GM23338 (cell line): Measurements from ENCODE around the gene SLC37A4. TPM values are rescaled to one million over a fixed set of nuclear protein-coding genes. Genes with fewer than 3 reads are reported as not detected.

Source experiments
- ATAC-seq: fragments of 200-7000 bp; cut with Tn5 transposase; 3 replicates; pipeline ENCODE4 v1.9.1; 2020
- DNase-seq: peaks from one replicate; pipeline ENCODE4 v3.0.0-alpha.2; 2015; ENCODE audit warnings: low spot score
- H2AFZ ChIP-seq: fragments of 200-600 bp; sonication (generic); 2 replicates; pipeline ENCODE4 v1.8.0; 2016; ENCODE audit warnings: antibody characterized with exemption, mild to moderate bottlenecking, moderate library complexity
- H3F3A ChIP-seq: fragments of 200-600 bp; sonication (generic); replicated peaks from 2 replicates; pipeline ENCODE4 v1.8.0; 2017; ENCODE audit warnings: antibody characterized with exemption, mixed run types, low read depth
- H3K27ac ChIP-seq: fragments of 200-600 bp; sonication (generic); 2 replicates; pipeline ENCODE4 v1.6.1; 2016; ENCODE audit warnings: low read depth
- H3K27me3 ChIP-seq: fragments of 200-600 bp; sonication (generic); 2 replicates; pipeline ENCODE4 v1.8.0; 2016; ENCODE audit warnings: mild to moderate bottlenecking, mixed run types, moderate library complexity; ENCODE audit not compliant: insufficient read depth
- H3K36me3 ChIP-seq: fragments of 200-600 bp; sonication (generic); 2 replicates; pipeline ENCODE4 v1.8.0; 2016; ENCODE audit warnings: mild to moderate bottlenecking; ENCODE audit not compliant: insufficient read depth
- H3K4me1 ChIP-seq: fragments of 200-600 bp; sonication (generic); 2 replicates; pipeline ENCODE4 v1.8.0; 2016; ENCODE audit warnings: mild to moderate bottlenecking, moderate library complexity; ENCODE audit not compliant: insufficient read depth
- H3K4me2 ChIP-seq: fragments of 200-600 bp; sonication (generic); 2 replicates; pipeline ENCODE4 v1.7.1; 2017; ENCODE audit warnings: mixed run types
- H3K4me3 ChIP-seq: fragments of 200-600 bp; sonication (generic); 2 replicates; pipeline ENCODE4 v1.6.1; 2016; ENCODE audit warnings: mixed run types
- H3K79me2 ChIP-seq: fragments of 200-600 bp; sonication (generic); replicated peaks from 2 replicates; pipeline ENCODE4 v1.8.0; 2017; ENCODE audit warnings: mild to moderate bottlenecking; ENCODE audit not compliant: insufficient read depth
- H3K9me2 ChIP-seq: fragments of 200-600 bp; sonication (generic); 2 replicates; pipeline ENCODE4 v1.8.0; 2017; ENCODE audit not compliant: insufficient read depth
- H4K20me1 ChIP-seq: fragments of 200-600 bp; sonication (generic); replicated peaks from 2 replicates; pipeline ENCODE4 v1.8.0; 2017; ENCODE audit warnings: mild to moderate bottlenecking; ENCODE audit not compliant: insufficient read depth
- H3K27ac Mint-ChIP-seq: 2 replicates; pipeline ENCODE4 v1.8.0; 2020; ENCODE audit warnings: inconsistent platforms, mild to moderate bottlenecking, moderate library complexity, mixed read lengths
- H3K27me3 Mint-ChIP-seq: 3 replicates; pipeline ENCODE4 v1.8.0; 2022; ENCODE audit warnings: low read depth, mild to moderate bottlenecking, moderate library complexity, mixed read lengths, inconsistent platforms; ENCODE audit not compliant: insufficient read depth, poor library complexity
- H3K36me3 Mint-ChIP-seq: 3 replicates; pipeline ENCODE4 v1.8.0; 2021; ENCODE audit warnings: low read depth, mild to moderate bottlenecking, inconsistent platforms, moderate library complexity, mixed read lengths
- H3K4me1 Mint-ChIP-seq: 3 replicates; pipeline ENCODE4 v1.8.0; 2020; ENCODE audit warnings: mild to moderate bottlenecking, inconsistent platforms, mixed read lengths
- H3K4me3 Mint-ChIP-seq: 3 replicates; pipeline ENCODE4 v1.8.0; 2021; ENCODE audit warnings: moderate library complexity, mild to moderate bottlenecking, inconsistent platforms, mixed read lengths
- H3K9me3 Mint-ChIP-seq: 3 replicates; pipeline ENCODE4 v1.8.0; 2020; ENCODE audit warnings: moderate library complexity, mild to moderate bottlenecking, inconsistent platforms, mixed read lengths
- EZH2 ChIP-seq: fragments of 200-600 bp; sonication (generic); IDR thresholded peaks from one replicate; pipeline ENCODE4 v1.8.0; 2017; ENCODE audit warnings: antibody characterized with exemption, mild to moderate bottlenecking, low read depth; ENCODE audit not compliant: unreplicated experiment
- NANOG ChIP-seq: IDR thresholded peaks from 2 replicates; pipeline ENCODE4 v1.6.1; 2016; ENCODE audit warnings: antibody characterized with exemption, borderline replicate concordance
- POLR2AphosphoS5 ChIP-seq: IDR thresholded peaks from 2 replicates; pipeline ENCODE4 v1.6.1; 2016; ENCODE audit warnings: antibody characterized with exemption, low read depth
- STAT1 ChIP-seq: IDR thresholded peaks from one replicate; pipeline ENCODE4 v1.6.1; 2016; ENCODE audit warnings: antibody characterized with exemption; ENCODE audit not compliant: unreplicated experiment
- ZNF114 ChIP-seq: fragments of 250-450 bp; sonication (Bioruptor Pico); IDR thresholded peaks from 2 replicates; pipeline ENCODE4 v1.5.0; 2020; ENCODE audit warnings: mild to moderate bottlenecking, moderate library complexity
- ZNF331 ChIP-seq: fragments of 250-450 bp; sonication (Bioruptor Pico); IDR thresholded peaks from 2 replicates; pipeline ENCODE4 v1.5.0; 2020; ENCODE audit warnings: low read depth, mild to moderate bottlenecking, moderate library complexity
- polyA plus RNA-seq: library from polyadenylated mRNA; unstranded; fragments of >200 nt; fragmentation: Nextera tagmentation; extraction: Ambion mirVana; gene quantifications from 2 replicates; pipeline ENCODE4 v1.2.1, GENCODE V29; 2016
- total RNA-seq: library from RNA; depleted of rRNA; stranded (reverse); fragments of >200 nt; shearing (Covaris generic); gene quantifications from 2 replicates; pipeline ENCODE4 v1.2.3, GENCODE V29; 2014
- TF ChIP-seq, protein P1 (sequence below): fragments of 250-450 bp; sonication (Bioruptor Pico); IDR thresholded peaks from 2 replicates; pipeline ENCODE4 v1.5.0; 2020; ENCODE audit warnings: mild to moderate bottlenecking, moderate library complexity

Gene SLC37A4
- total and polyA plus RNA-seq, 2 experiments from 2014 or later: 23.4 to 56.4 TPM

DNA sequence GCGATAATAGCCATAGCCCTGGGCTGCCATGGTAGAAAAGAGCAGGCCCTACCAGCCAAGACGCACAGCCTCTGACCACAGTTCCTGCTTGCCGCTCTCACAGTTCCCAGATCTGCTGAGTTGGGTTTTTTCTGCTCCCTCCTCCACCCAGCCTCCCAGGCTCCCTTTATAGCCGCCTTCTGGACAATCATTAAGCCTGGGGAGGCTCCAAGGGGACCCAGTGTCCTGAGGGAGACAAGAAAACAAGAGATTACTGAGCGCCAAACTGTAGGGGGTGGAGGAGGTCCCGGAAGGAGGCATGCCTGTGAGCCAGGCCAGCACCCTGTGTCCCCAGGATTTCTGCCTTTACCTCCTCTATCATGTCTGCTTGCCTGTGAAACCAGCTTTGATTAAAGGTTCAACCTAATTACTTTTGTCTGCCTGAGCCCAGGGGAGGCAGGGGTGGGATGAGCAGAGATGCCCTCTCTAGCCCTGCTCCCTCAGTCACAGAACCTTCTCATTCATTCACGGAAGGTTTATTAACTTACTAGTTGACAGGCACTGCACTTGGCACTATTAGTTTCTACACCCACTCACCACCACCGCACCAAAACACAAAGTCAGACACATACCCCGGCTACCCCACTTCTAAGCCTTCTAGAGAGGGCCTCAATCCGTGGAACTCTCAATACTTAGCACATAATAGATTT, 1.2 kb downstream of the SLC37A4 start:
- peaks cover 28% of the 10 kb centered on the region for H3K4me1 Mint-ChIP-seq
- peaks cover 3% of the 10 kb centered on the region; the same call in 1 of the 2 replicates for H4K20me1 ChIP-seq
- H3K9me3 Mint-ChIP-seq: no peaks in the 10 kb centered on the region; the same call in 2 of the 3 replicates
- H3K4me1 ChIP-seq: peaks cover 14% of the 10 kb centered on the region
- H2AFZ ChIP-seq: peak overlapping the region; percentile 91; the same call in 1 of the 2 replicates
- no peak for DNase-seq
- peak overlapping the region; percentile 76 for H3K4me3 Mint-ChIP-seq
- 0 out of 2 replicates have a peak overlapping the region, but pooled peaks have one; percentile 92 for H3K27ac ChIP-seq
- H3F3A ChIP-seq: peaks cover 28% of the 10 kb centered on the region
- no peaks in the 10 kb centered on the region for H3K27me3 ChIP-seq
- H3K36me3 ChIP-seq: peaks cover under 1% of the 10 kb centered on the region; the same call in 1 of the 2 replicates
- H3K36me3 Mint-ChIP-seq: peaks cover 40% of the 10 kb centered on the region
- TF ChIP-seq, protein P1, sequence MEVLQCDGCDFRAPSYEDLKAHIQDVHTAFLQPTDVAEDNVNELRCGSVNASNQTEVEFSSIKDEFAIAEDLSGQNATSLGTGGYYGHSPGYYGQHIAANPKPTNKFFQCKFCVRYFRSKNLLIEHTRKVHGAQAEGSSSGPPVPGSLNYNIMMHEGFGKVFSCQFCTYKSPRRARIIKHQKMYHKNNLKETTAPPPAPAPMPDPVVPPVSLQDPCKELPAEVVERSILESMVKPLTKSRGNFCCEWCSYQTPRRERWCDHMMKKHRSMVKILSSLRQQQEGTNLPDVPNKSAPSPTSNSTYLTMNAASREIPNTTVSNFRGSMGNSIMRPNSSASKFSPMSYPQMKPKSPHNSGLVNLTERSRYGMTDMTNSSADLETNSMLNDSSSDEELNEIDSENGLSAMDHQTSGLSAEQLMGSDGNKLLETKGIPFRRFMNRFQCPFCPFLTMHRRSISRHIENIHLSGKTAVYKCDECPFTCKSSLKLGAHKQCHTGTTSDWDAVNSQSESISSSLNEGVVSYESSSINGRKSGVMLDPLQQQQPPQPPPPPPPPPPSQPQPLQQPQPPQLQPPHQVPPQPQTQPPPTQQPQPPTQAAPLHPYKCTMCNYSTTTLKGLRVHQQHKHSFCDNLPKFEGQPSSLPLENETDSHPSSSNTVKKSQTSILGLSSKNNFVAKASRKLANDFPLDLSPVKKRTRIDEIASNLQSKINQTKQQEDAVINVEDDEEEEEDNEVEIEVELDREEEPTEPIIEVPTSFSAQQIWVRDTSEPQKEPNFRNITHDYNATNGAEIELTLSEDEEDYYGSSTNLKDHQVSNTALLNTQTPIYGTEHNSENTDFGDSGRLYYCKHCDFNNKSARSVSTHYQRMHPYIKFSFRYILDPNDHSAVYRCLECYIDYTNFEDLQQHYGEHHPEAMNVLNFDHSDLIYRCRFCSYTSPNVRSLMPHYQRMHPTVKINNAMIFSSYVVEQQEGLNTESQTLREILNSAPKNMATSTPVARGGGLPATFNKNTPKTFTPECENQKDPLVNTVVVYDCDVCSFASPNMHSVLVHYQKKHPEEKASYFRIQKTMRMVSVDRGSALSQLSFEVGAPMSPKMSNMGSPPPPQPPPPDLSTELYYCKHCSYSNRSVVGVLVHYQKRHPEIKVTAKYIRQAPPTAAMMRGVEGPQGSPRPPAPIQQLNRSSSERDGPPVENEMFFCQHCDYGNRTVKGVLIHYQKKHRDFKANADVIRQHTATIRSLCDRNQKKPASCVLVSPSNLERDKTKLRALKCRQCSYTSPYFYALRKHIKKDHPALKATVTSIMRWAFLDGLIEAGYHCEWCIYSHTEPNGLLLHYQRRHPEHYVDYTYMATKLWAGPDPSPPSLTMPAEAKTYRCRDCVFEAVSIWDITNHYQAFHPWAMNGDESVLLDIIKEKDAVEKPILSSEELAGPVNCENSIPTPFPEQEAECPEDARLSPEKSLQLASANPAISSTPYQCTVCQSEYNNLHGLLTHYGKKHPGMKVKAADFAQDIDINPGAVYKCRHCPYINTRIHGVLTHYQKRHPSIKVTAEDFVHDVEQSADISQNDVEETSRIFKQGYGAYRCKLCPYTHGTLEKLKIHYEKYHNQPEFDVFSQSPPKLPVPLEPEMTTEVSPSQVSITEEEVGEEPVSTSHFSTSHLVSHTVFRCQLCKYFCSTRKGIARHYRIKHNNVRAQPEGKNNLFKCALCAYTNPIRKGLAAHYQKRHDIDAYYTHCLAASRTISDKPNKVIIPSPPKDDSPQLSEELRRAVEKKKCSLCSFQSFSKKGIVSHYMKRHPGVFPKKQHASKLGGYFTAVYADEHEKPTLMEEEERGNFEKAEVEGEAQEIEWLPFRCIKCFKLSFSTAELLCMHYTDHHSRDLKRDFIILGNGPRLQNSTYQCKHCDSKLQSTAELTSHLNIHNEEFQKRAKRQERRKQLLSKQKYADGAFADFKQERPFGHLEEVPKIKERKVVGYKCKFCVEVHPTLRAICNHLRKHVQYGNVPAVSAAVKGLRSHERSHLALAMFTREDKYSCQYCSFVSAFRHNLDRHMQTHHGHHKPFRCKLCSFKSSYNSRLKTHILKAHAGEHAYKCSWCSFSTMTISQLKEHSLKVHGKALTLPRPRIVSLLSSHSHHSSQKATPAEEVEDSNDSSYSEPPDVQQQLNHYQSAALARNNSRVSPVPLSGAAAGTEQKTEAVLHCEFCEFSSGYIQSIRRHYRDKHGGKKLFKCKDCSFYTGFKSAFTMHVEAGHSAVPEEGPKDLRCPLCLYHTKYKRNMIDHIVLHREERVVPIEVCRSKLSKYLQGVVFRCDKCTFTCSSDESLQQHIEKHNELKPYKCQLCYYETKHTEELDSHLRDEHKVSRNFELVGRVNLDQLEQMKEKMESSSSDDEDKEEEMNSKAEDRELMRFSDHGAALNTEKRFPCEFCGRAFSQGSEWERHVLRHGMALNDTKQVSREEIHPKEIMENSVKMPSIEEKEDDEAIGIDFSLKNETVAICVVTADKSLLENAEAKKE (CRISPR knock-in tag): no peak
- TF ChIP-seq EZH2 (no peak), ZNF331 (CRISPR knock-in tag) (no peak), STAT1 (no peak), ZNF114 (CRISPR knock-in tag) (no peak), NANOG (no peak), POLR2AphosphoS5 (no peak)
- no peaks in the 10 kb centered on the region for H3K9me2 ChIP-seq
- peaks cover 8% of the 10 kb centered on the region for H3K79me2 ChIP-seq
- H3K27me3 Mint-ChIP-seq: peaks cover 28% of the 10 kb centered on the region
- H3K4me2 ChIP-seq: peak overlapping the region; percentile 98
- peak overlapping the region; percentile 32 for H3K27ac Mint-ChIP-seq
- peak; percentile 10 for ATAC-seq
- H3K4me3 ChIP-seq: peak overlapping the region; percentile 91
